Posterior vena cava (tissue), 2 donors: Measurements from ENCODE around the gene CXADR. TPM values are rescaled to one million over a fixed set of nuclear protein-coding genes. Genes with fewer than 3 reads are reported as not detected.

Experiments
- DNase-seq: peaks from one replicate; pipeline ENCODE4 v3.0.0-alpha.2; 2020; ENCODE audit warnings: low spot score
- intact Hi-C, 2 donors: fragments of 100-400 bp; cut with DNase I; formaldehyde crosslinking; loops; one replicate each; pipeline versions ENCODE4 v1.14.1 to v1.14.2; 2022 to 2023
- total RNA-seq, 2 donors: library from RNA; stranded (reverse); fragmentation: NEBNext Ultra II Directional; extraction: Animal tissue kit (Norgen Biotek cat#: 25700); gene quantifications; one replicate each; pipeline ENCODE4 v1.2.1, GENCODE V29; 2021
- donor health status: DM: yes; HTN: yes; CAD: no.
- donor health status: DM: yes; HTN: yes; CAD: no.

The CXADR gene
- total RNA-seq, 2 donors from 2014 or later, result 0.09 to 0.24 TPM

DNA sequence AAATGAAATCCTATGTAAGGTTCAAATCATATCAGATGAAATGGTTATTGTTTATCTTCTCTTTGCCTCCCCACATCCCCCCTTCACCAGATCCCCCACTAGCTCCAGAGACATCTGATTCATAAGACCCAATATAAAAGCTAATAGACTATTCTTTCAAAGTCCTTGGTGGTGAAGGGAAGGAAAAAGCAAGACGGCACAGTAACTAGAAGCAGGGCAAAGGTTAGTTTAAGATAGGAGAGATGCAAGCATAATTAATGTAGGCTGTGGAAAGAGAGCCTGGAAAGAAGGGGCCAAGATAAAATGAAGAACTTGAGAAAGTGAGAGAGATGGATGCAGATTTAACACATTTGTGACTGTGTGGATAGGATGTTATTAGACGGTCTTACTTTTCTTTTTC lies 66.0 kb downstream of the CXADR start:
- intact Hi-C loops, result no loop called here
- no peak for DNase-seq

GRCh38 chr21:17580319-17580718 lies 67.5 kb downstream of the CXADR start:
- DNase-seq, result no peak
- intact Hi-C loops, result loop anchor here (5.0 kb wide), 1 partner anchor 193 kb away; no protein-coding TSS in a partner anchor

DNA sequence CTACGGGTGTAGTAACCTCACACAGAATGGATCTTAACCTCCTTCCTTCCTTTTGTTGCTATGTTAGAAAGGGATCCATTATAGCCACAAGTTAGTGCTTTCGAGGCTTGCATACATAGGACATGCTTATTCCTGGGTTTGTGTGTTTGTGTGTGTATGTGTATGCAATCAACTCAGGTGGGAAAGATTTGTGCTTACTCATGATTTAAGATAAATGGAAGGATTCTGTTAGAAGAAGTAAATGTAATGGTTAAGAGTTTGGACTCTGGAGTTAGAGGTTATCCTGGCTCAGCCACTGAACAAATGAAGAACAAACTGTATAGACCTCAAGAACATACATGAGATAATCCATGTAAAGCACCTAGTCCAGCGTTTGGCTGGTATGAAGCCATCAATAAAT lies 71.1 kb downstream of the CXADR start:
- intact Hi-C loops, result loop anchor here (5.0 kb wide), 1 partner anchor 197 kb away; no protein-coding TSS in a partner anchor
- no peak for DNase-seq

- intact Hi-C loops, result no loop called here
- no peak for DNase-seq
Observed at GRCh38 chr21:17585875-17586450, 73.1 kb downstream of the CXADR start.

GRCh38 chr21:17590430-17590829 lies 77.6 kb downstream of the CXADR start:
- intact Hi-C loops, result no loop called here

GRCh38 chr21:17597680-17598079 lies 84.8 kb downstream of the CXADR start:
- DNase-seq, result no peak
- intact Hi-C loops, result no loop called here

More at GRCh38 chr21:17590430-17590829, 77.6 kb downstream of the CXADR start:
- DNase-seq, result no peak

DNA sequence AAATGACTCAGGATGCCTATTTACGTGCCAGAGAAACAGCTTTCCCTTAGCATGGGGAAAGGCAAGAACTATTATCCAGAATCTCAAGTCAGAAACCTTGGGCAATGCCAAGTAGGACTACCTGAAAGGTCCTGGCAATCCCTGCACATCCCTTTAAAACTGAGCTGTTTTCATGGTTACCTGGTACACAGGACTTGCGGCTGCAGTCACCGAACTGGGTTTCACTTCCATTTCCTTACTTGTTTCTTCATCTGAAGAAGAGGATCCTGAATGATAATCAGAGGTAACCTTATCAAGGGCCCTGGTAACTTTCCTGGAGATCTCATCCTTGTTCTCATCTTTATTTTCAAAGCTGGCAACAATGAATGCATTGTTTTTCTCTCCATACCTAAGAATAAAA lies 85.6 kb downstream of the CXADR start:
- DNase-seq, result no peak
- intact Hi-C loops, result no loop called here

GRCh38 chr21:17602874-17603273 lies 90.0 kb downstream of the CXADR start:
- intact Hi-C loops, result no loop called here
- no peak for DNase-seq

DNA sequence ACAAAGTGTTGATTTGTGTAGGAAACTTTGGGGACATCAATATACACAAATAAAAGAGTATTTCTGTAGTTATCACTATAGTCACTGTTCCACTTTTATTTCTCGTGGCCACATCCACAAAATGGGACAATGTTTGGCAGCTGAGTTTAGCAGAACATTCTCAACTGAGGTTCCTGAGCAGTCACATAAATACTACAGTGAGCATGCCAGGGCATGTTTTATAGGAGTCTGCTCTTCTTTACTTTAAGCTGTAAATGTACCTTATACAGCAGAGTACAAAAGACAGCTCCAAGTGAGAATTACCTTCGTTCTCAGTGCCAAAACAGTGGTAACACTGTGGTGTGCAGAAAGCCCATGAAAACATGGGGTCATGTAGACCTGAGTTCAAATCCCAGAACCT lies 94.8 kb downstream of the CXADR start:
- DNase-seq, result no peak
- intact Hi-C loops, result no loop called here

DNA sequence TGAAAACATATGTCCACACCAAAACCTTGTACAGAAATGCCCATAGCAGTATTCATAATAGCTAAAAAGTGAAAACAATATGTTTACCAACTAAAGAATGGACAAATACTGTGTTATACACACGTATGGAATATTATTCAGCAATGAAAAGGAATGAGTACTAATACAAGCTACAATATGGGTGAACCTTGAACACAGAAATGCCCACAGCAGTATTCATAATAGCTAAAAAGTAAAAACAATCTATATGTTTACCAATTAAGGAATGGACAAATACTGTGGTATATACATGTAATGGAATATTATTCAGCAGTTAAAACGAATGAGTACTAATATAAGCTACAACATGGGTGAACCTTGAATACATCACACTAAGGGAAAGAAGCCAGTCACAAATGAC lies 96.8 kb downstream of the CXADR start:
- intact Hi-C loops, result no loop called here
- no peak for DNase-seq

- intact Hi-C loops, result no loop called here
- DNase-seq, result no peak
Observed at GRCh38 chr21:17610911-17611310, 98.1 kb downstream of the CXADR start.

- peak; percentile 94 for DNase-seq
- intact Hi-C loops, result no loop called here
Observed at GRCh38 chr21:17611414-17612022, 98.7 kb downstream of the CXADR start.

GRCh38 chr21:17612023-17612564 lies 99.3 kb downstream of the CXADR start:
- intact Hi-C loops, result no loop called here
- DNase-seq, result peak; percentile 86

DNA sequence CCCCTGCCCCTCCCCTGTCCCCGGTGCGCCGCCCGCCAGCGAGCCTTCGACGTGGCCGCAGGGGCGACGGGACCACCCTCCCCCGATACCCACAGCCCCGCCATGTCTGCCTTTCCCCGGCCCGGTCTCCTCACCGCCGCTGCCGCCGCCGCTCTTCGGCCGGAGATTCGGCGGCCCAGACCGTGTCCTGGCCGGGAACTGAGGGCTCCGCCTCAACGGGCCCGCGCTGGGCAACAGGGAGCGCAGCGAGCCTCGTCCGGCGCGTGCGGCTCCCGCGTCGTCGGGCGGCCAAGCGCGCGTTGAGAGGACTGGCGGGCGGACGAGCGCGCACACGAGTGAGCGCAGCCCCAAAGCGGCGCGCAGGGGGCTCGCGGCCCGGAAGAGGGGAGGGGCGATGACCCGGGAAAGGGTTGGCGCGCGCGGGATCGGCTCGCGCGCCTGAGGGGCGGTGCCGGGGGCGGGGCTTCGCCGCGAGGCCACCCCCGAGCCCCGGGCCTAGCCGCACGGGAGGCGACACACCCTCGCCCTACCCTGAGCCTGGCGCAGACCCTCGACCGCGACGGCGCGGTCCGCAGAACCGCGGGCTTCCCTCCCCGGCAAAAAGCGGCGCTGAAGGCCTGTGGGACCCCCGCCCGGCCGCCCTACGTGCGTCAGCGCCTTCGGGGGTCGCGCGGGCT lies 99.9 kb downstream of the CXADR start, which contains the start of gene BTG3:
Gene BTG3, minus strand, starts transcription at position 337 of the 677 bp plus-strand sequence. CDS start 3,757 bp downstream, outside the sequence.
- intact Hi-C loops, result no loop called here

GRCh38 chr21:17613242-17613676 lies 100.4 kb downstream of the CXADR start:
- DNase-seq, result peak; percentile 83
- intact Hi-C loops, result no loop called here

More for the DNA sequence above, 99.9 kb downstream of the CXADR start, which contains the start of gene BTG3:
- DNase-seq, result peak; percentile 94

- intact Hi-C loops, result no loop called here
- no peak for DNase-seq
Observed at GRCh38 chr21:17616831-17617230, 104.0 kb downstream of the CXADR start.

GRCh38 chr21:17622018-17622417 lies 109.2 kb downstream of the CXADR start:
- intact Hi-C loops, result no loop called here
- no peak for DNase-seq

- DNase-seq, result no peak
- intact Hi-C loops, result no loop called here
Observed at GRCh38 chr21:17631195-17631594, 118.4 kb downstream of the CXADR start.

DNA sequence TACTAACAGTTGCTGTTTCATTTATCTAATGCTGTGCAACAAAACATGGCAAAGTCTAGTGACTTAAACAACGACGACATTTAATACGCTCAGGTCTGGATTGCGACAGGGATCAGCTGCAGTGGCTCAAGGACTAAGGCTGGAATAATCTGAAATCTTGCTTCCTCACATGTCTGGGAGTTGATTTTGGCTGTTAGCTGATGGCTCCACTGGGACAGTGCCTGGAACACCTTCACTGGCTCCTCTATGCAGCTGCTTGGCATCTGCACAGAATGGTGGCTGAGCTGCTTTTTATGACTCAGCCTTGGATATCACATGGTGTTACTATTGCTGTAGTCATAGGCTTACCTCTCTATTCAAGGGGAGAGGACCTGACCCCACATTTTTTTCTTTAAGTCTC lies 123.9 kb downstream of the CXADR start:
- intact Hi-C loops, result no loop called here
- DNase-seq, result no peak

DNA sequence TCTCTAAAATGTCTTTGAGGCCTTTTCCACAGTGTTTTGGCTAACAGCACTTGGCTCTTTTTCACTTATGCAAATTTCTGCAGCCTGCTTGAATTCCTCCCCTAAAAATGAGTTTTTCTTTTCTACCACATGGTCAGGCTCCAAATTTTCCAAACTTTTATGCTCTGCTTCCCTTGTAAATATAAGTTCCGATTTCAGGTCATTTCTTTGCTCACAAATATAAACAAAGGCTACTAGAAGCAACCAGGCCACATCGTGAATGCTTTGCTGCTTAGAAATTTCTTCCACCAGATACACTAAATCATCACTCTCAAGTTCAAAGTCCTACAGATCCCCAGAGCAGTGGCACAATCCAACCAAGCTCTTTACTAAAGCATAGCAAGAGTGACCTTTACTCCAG lies 128.0 kb downstream of the CXADR start:
- intact Hi-C loops, result no loop called here

More for the DNA sequence above, 128.0 kb downstream of the CXADR start:
- DNase-seq, result no peak
